KMS-11 (cell line): Measurements from ENCODE around the gene PPM1H.

Experiments
- H2AFZ ChIP-seq: fragments of 200-600 bp; sonication (generic); 2 replicates; pipeline ENCODE4 v1.6.1; 2016; ENCODE audit warnings: antibody characterized with exemption, mixed run types, low read depth
- H3K27ac ChIP-seq: fragments of 200-600 bp; sonication (generic); 2 replicates; pipeline ENCODE4 v1.6.1; 2016; ENCODE audit warnings: mild to moderate bottlenecking, mixed run types
- H3K27me3 ChIP-seq: fragments of 200-600 bp; sonication (generic); 2 replicates; pipeline ENCODE4 v1.6.1; 2017; ENCODE audit warnings: mild to moderate bottlenecking, low read depth, mixed run types, moderate library complexity; ENCODE audit not compliant: insufficient read depth
- H3K36me3 ChIP-seq: fragments of 200-600 bp; sonication (generic); 2 replicates; pipeline ENCODE4 v1.6.1; 2017; ENCODE audit warnings: mild to moderate bottlenecking, mixed run types; ENCODE audit not compliant: insufficient read depth
- H3K4me1 ChIP-seq: fragments of 200-600 bp; sonication (generic); 2 replicates; pipeline ENCODE4 v1.6.1; 2016; ENCODE audit warnings: mild to moderate bottlenecking, low read depth, mixed run types; ENCODE audit not compliant: poor library complexity, severe bottlenecking
- H3K4me2 ChIP-seq: fragments of 200-600 bp; sonication (generic); 2 replicates; pipeline ENCODE4 v1.7.0; 2016; ENCODE audit warnings: mild to moderate bottlenecking, mixed run types
- H3K4me3 ChIP-seq: fragments of 200-600 bp; sonication (generic); IDR thresholded peaks from 2 replicates; pipeline ENCODE4 v1.6.1; 2017; ENCODE audit warnings: low read depth, low read length, mixed read lengths; ENCODE audit not compliant: insufficient read depth
- H3K79me2 ChIP-seq: fragments of 200-600 bp; sonication (generic); 2 replicates; pipeline ENCODE4 v1.6.1; 2016; ENCODE audit warnings: low read depth, mixed run types; ENCODE audit not compliant: insufficient read depth
- H3K9ac ChIP-seq: fragments of 200-600 bp; sonication (generic); 2 replicates; pipeline ENCODE4 v1.6.1; 2016; ENCODE audit warnings: mild to moderate bottlenecking, mixed run types
- H4K20me1 ChIP-seq: fragments of 200-600 bp; sonication (generic); 2 replicates; pipeline ENCODE4 v1.6.1; 2016; ENCODE audit warnings: mild to moderate bottlenecking, mixed run types; ENCODE audit not compliant: insufficient read depth
- CTCF ChIP-seq: fragments of 200-600 bp; sonication (generic); conservative IDR thresholded peaks from 2 replicates; pipeline ENCODE4 v1.6.1; 2017; ENCODE audit warnings: low read depth, mild to moderate bottlenecking, antibody characterized with exemption, low read length, moderate library complexity, mixed read lengths

PPM1H gene

DNA sequence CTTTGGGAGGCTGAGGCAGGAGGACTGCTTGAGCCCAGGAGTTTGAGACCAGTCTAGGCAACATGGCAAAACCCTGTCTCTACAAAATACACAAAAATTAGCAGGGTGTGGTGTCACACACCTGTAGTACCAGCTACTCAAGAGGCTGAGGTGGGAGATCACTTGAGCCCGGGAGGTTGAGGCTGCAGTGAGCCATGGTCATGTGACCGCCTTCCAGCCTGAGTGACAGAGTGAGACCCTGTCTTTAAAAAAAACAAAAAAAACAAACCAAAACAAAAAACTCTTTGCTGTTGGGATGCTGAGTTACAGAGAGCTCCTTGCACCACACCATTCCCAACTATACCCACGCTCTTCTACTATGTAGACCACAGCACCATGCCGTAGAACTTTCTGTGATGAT, 221.2 kb downstream of the PPM1H start:
- Histone ChIP-seq H3K4me3 (no peak overlapping the region), H3K27ac (no peak overlapping the region), H3K27me3 (no peaks in the 10 kb centered on the region), H2AFZ (no peak overlapping the region), H3K79me2 (no peaks in the 10 kb centered on the region), H3K9ac (no peak overlapping the region), H3K4me1 (no peaks in the 10 kb centered on the region), H3K36me3 (no peaks in the 10 kb centered on the region), H4K20me1 (no peaks in the 10 kb centered on the region), H3K4me2 (no peak overlapping the region)
- TF ChIP-seq CTCF = no peak

DNA sequence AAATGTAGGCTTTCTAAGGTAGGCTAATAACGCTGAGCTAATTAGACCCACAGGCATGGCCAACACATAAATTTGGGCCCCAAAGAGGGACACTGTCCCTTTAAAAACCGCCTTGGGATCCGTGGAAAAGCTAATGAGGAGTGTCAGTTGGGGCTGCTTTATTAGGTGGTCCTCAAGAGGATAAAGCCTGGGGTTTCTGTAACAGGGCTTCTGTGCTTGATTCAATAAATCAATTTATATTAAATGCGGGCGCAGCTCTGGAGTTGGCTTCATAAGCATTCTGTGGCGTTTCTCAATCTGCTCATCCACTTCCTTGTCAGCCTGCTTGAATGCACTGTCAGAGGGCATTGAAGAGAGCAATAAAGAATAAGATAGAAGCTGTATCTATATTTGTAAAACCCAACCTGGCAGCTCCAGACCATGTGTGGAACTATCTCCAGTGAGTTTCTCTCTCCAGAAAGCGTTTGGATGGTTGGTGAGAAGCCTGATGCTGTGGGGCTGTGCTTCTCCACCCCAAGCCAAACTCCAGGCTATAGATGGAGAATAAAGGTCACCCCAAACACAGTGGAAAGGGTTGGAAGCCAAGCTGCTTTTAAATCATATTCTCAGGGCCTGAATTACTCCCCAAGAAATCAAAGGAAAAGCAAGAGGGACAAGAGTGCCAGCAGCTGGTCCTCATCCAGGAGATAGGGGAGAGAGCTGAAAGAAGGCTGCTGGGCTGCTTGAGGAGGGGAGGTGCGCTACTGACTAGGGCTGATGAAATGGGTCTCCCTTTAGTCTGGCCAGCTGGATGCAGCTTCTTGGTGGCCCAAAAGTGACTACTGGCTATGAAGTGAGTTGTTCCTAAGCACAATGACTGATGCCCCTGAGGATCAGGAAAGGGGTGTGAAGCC, 222.0 kb downstream of the PPM1H start:
- no peak overlapping the region for H3K4me2 ChIP-seq
- no peaks in the 10 kb centered on the region for H3K36me3 ChIP-seq
- no peaks in the 10 kb centered on the region for H3K4me1 ChIP-seq
- H3K27me3 ChIP-seq = no peaks in the 10 kb centered on the region
- TF ChIP-seq CTCF = no peak
- no peak overlapping the region for H3K4me3 ChIP-seq
- no peaks in the 10 kb centered on the region for H4K20me1 ChIP-seq
- H3K27ac ChIP-seq = no peak overlapping the region
- H3K9ac ChIP-seq = no peak overlapping the region
- no peaks in the 10 kb centered on the region for H3K79me2 ChIP-seq
- H2AFZ ChIP-seq = no peak overlapping the region

GRCh38 chr12:62711631-62712241, 223.2 kb downstream of the PPM1H start:
- Histone ChIP-seq H3K4me1 (no peaks in the 10 kb centered on the region), H3K9ac (no peak overlapping the region), H2AFZ (no peak overlapping the region), H3K36me3 (no peaks in the 10 kb centered on the region), H3K79me2 (no peaks in the 10 kb centered on the region), H3K4me3 (no peak overlapping the region), H3K27me3 (no peaks in the 10 kb centered on the region), H3K27ac (no peak overlapping the region), H3K4me2 (no peak overlapping the region), H4K20me1 (no peaks in the 10 kb centered on the region)
- no peak for TF ChIP-seq CTCF

DNA sequence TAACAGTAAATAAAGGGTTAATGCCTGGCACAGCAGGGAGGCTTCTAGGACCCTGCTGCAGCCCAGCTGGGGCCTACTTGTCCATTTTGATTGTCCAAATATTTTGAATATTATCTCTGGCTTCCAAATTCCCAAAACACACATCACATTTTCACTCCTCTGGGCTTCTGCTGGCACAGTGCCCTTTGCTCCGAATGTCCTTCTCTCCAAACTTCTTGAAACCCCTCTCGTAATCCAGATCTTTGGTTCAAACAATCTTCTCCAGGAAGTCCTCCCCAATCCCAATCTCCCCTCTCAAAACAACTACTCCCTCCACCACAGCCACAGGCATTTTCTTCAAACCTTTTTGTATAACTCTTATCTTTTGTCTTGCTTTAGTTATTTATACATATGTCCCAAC, 225.6 kb downstream of the PPM1H start:
- Histone ChIP-seq H3K36me3 (no peaks in the 10 kb centered on the region), H3K27ac (no peak overlapping the region)
- TF ChIP-seq CTCF = no peak

More for the DNA sequence above, 225.6 kb downstream of the PPM1H start:
- Histone ChIP-seq H3K4me3 (no peak overlapping the region), H4K20me1 (no peaks in the 10 kb centered on the region), H3K79me2 (no peaks in the 10 kb centered on the region), H3K27me3 (no peaks in the 10 kb centered on the region), H2AFZ (no peak overlapping the region), H3K9ac (no peak overlapping the region), H3K4me1 (no peaks in the 10 kb centered on the region), H3K4me2 (no peak overlapping the region)
